Endothelial cell of umbilical vein (primary cell): ENCODE measurements around the gene PRRT1. TPM values are rescaled to one million over a fixed set of nuclear protein-coding genes. Genes with fewer than 3 reads are reported as not detected.
A peak's percentile ranks its signal among the peaks of the same experiment; 100 is the strongest.

Experiments used
- BruUV-seq: library from RNA; stranded (reverse); fragments of 400-500 nt; replicated peaks from 2 replicates; lab custom pipeline; 2021; lab: Mats Ljungman, UMichigan
- CTCF ChIA-PET: fragments of 300-600, 350-600 bp; sonication (Branson Sonifier 250); formaldehyde crosslinking; loops from one replicate; lab custom pipeline; 2021; ENCODE audit warnings: antibody characterized with exemption, inconsistent platforms; lab: Charles Lee
- POLR2A ChIA-PET: fragments of 300-600, 350-600 bp; sonication (Branson Sonifier 250); formaldehyde crosslinking; loops from one replicate; lab custom pipeline; 2021; ENCODE audit warnings: antibody characterized with exemption, inconsistent platforms; lab: Charles Lee
- DNase-seq: peaks from one replicate; pipeline ENCODE4 v3.0.0-alpha.2; 2011; ENCODE audit warnings: low read depth, low spot score
- FAIRE-seq: peaks from 2 replicates; lab custom pipeline; 2011; peaks lifted over from hg19 to GRCh38; lab: Jason Lieb, UNC
- H2AFZ ChIP-seq: 2 replicates; pipeline ENCODE4 v1.6.0; 2012; ENCODE audit warnings: low read depth, low read length, control low read depth, inconsistent platforms
- H3K27ac ChIP-seq: 2 replicates; pipeline ENCODE4 v1.5.1; 2011; ENCODE audit warnings: low read depth, mild to moderate bottlenecking, control low read depth, low read length, moderate library complexity; ENCODE audit not compliant: insufficient read depth
- H3K27me3 ChIP-seq, 2 experiments: 2 replicates each; pipeline versions ENCODE4 v1.6.0 to v1.6.1; 2011; ENCODE audit warnings: low read length in 2 of 2, mixed read lengths in 1 of 2; ENCODE audit not compliant: control insufficient read depth in 2 of 2, insufficient read depth in 2 of 2
- H3K36me3 ChIP-seq, 2 experiments: 2 replicates in 1 of 2; 3 replicates in 1 of 2; pipeline ENCODE4 v1.5.1; 2011; ENCODE audit warnings: low read length in 2 of 2, mild to moderate bottlenecking in 1 of 2, moderate library complexity in 1 of 2; ENCODE audit not compliant: control insufficient read depth in 2 of 2, insufficient read depth in 2 of 2; ENCODE audit errors: extremely low read depth in 1 of 2
- H3K4me1 ChIP-seq: 3 replicates; pipeline ENCODE4 v1.5.1; 2011; ENCODE audit warnings: mild to moderate bottlenecking, low read length; ENCODE audit not compliant: control insufficient read depth, insufficient read depth; ENCODE audit errors: extremely low read depth
- H3K4me2 ChIP-seq: 2 replicates; pipeline ENCODE4 v1.6.1; 2011; ENCODE audit warnings: low read length, control low read depth, mixed read lengths; ENCODE audit not compliant: insufficient read depth
- H3K4me3 ChIP-seq, 3 experiments: fragments of 200-600 bp in 1 of 3; sonication (generic), shearing (Covaris generic) in 1 of 3; replicated peaks in 1 of 3; 2 replicates each; pipeline ENCODE4 v1.5.1; 2011 to 2016; ENCODE audit warnings: control low read depth in 3 of 3, low read length in 3 of 3, mild to moderate bottlenecking in 2 of 3, inconsistent platforms in 1 of 3, low read depth in 1 of 3, moderate library complexity in 1 of 3; ENCODE audit not compliant: insufficient read depth in 1 of 3
- H3K79me2 ChIP-seq: 2 replicates; pipeline ENCODE4 v1.6.0; 2012; ENCODE audit warnings: low read length, inconsistent platforms; ENCODE audit not compliant: control insufficient read depth, insufficient read depth
- H3K9ac ChIP-seq: replicated peaks from 2 replicates; pipeline ENCODE3; 2011; ENCODE audit warnings: low read length, control low read depth; ENCODE audit not compliant: insufficient read depth; ENCODE audit errors: extremely low read depth
- H3K9me1 ChIP-seq: replicated peaks from 3 replicates; pipeline ENCODE4 v1.6.0; 2011; ENCODE audit warnings: mild to moderate bottlenecking, low read length; ENCODE audit not compliant: control insufficient read depth, insufficient read depth; ENCODE audit errors: extremely low read depth
- H3K9me3 ChIP-seq: replicated peaks from 2 replicates; pipeline ENCODE4 v1.5.1; 2012; ENCODE audit warnings: low read length, inconsistent platforms; ENCODE audit not compliant: control insufficient read depth, insufficient read depth
- H4K20me1 ChIP-seq: replicated peaks from 2 replicates; pipeline ENCODE3; 2011; ENCODE audit warnings: mild to moderate bottlenecking, low read length; ENCODE audit not compliant: control insufficient read depth, insufficient read depth; ENCODE audit errors: extremely low read depth
- FOS ChIP-seq: IDR thresholded peaks from 2 replicates; pipeline ENCODE4 v1.6.1; 2011; ENCODE audit warnings: mild to moderate bottlenecking, low read length, moderate library complexity, borderline replicate concordance; ENCODE audit not compliant: insufficient read depth
- JUN ChIP-seq: IDR thresholded peaks from 2 replicates; pipeline ENCODE4 v1.6.1; 2011; ENCODE audit warnings: borderline replicate concordance, low read depth; ENCODE audit not compliant: insufficient read length, insufficient read depth
- POLR2A ChIP-seq: IDR thresholded peaks from 2 replicates; pipeline ENCODE4 v1.6.1; 2012; ENCODE audit warnings: low read depth, mild to moderate bottlenecking, control low read depth, low read length
- POLR2AphosphoS5 ChIP-seq: IDR thresholded peaks from 2 replicates; pipeline ENCODE4 v1.6.1; 2012; ENCODE audit warnings: low read depth, mild to moderate bottlenecking, control low read depth, low read length, moderate library complexity; ENCODE audit not compliant: insufficient read depth
- dilution Hi-C: fragments of 300-500 bp; cut with MboI; formaldehyde crosslinking; loops from one replicate; pipeline ENCODE4 v1.15.0; 2019; ENCODE audit warnings: low sequenced_read_pairs; ENCODE audit not compliant: extremely low pct_ligation_motif_present
- intact Hi-C: fragments of 100-400 bp; cut with micrococcal nuclease; formaldehyde crosslinking; loops from one replicate; pipeline ENCODE4 v1.10.0; 2022
- polyA plus RNA-seq, 4 experiments: library from polyadenylated mRNA; depleted of rRNA in 3 of 4; stranded (reverse) in 3 of 4; unstranded in 1 of 4; fragments of >200 nt; gene quantifications; 2 replicates each; pipeline versions ENCODE4 v1.2.1 to v1.2.3, GENCODE V29; 2011 to 2012; ENCODE audit warnings: missing spikeins in 1 of 4
- total RNA-seq: library from RNA; stranded (reverse); gene quantifications from 2 replicates; pipeline ENCODE4 v1.2.3, GENCODE V29; 2021

Gene PRRT1
- total and polyA plus RNA-seq, 2 donors (not counting 3 experiments of a cell fraction or from before 2014, with no cell fraction given): 0.55 to 1.3 TPM

DNA sequence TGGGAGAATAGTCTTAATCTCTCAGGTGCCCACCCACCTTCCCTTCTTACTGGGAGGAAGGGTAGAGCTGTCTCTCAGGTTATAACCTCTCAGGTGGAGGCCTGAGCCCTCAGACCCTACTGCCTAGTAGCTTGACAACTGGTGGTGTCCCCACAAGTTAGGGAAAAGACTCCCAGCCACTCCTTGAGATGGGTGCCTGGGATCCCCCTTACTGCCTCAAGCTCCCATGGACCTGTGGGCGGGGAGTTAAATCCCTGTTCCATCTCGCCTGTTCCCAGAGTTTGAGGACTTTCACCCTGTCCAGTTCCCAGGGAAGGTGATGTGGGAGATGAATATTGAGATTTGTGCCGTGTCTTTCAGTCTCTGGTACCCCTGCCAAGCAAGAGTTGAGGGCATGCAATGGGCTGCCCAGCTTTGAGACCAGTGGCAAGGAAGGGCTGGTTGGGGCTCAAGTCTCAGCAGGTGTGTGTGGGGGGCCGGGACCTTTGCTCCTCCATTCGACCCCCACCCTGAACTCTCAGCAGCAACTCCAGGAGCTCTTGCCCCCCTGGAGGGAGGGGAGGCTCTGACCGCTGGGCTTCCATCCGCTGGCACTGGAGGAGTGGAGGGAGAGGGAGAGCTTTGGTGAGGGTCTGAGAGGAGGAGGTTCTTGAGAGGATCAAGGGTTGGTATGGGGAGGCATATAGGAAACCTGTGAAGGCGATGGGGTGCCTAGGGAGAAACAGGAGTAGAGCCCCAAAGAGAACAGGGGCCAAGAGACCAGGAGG, 39.4 kb upstream of the PRRT1 start:
- BruUV-seq: no TSS peak
- Histone ChIP-seq H3K4me1 (peaks cover 48% of the 10 kb centered on the region), H3K4me2 (no peak overlapping the region), H3K27ac (no peak overlapping the region), H2AFZ (no peak overlapping the region), H4K20me1 (no peaks in the 10 kb centered on the region), H3K27me3 (no peaks in the 10 kb centered on the region), H3K9me1 (no peaks in the 10 kb centered on the region), H3K9me3 (no peaks in the 10 kb centered on the region), H3K4me3 (no peak overlapping the region), H3K9ac (no peak overlapping the region), H3K36me3 (peaks cover 0 to 14% of the 10 kb centered on the region in 2 experiments), H3K79me2 (peaks cover 23% of the 10 kb centered on the region)
- dilution Hi-C loops (no loop called here), intact Hi-C loops (loop anchor here (1.0 to 10.0 kb wide), 4 partner anchors 13 to 526 kb away; partner anchors contain the start of genes ATF6B, C6orf47, CSNK2B and GPANK1)
- FAIRE-seq (peak; percentile 4), DNase-seq (no peak)
- TF ChIP-seq POLR2AphosphoS5 (no peak), POLR2A (peak; percentile 4), JUN (no peak)
- CTCF ChIA-PET: interaction anchor here (0.6 to 1.8 kb wide), 4 partner anchors 14 to 72 kb away, joined by 3 to 6 read pairs (median 5); partner anchors contain the start of gene ATF6B
- POLR2A ChIA-PET: interaction anchor here (1.0 kb wide), 1 partner anchor 14 kb away, joined by 5 read pairs; no protein-coding TSS in a partner anchor

DNA sequence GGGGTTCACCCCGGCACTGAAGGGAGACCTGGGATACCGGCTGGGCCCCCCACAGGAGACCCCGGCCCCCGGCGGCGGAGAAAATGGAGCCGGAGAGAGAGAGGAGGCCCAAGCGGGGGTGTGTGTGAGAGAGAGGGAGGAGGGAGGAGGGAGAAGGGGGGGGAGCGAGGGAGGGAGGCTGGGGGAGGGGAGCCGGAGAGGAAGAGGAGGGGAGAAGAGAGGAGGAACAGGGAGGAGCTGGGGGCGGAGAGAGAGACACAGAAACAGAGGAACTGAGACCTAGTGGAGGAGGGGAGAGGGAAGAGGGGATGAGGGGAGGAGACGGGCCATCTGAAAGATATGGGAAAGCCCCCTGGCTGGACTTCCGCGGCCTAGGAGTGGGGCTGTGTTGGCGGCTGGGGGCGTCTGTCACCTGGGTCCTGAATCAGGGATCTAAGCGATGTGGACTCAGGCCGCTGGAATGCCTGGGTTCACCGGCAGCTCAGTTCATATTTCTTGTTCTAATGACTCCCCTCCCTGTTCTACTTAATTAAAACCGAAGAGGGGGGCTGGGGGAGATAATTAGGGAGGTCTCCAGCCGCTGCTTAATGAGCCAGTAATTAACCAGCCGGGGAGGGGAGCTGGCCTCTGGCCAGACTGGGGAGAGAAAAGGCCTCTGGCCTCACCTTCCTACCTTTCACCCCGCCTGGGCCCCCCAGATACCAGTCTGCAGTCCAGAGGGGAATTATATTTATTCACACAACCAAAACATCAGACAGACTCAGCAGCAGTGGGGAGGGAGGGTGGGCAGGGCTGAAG, 38.5 kb upstream of the PRRT1 start, which contains the start of gene PBX2:
Gene PBX2, minus strand, starts transcription at position 149 of the 798 bp plus-strand sequence. CDS start 287 bp downstream, outside the sequence.
- FAIRE-seq (peak; percentile 92), DNase-seq (peak; percentile 93)
- no peak for TF ChIP-seq FOS
- TF ChIP-seq POLR2AphosphoS5: peak; percentile 57
- TF ChIP-seq POLR2A: peak; percentile 53
- ChIA-PET POLR2A (interaction anchor here (0.6 to 1.0 kb wide), 2 partner anchors 13 to 511 kb away, joined by 3 to 5 read pairs; no protein-coding TSS in a partner anchor), CTCF (interaction anchor here (0.6 to 1.8 kb wide), 6 partner anchors 13 to 96 kb away, joined by 3 to 6 read pairs (median 4); partner anchors contain the start of genes ATF6B and FKBPL)
- BruUV-seq: TSS peak; percentile 67
- peaks cover 0 to 16% of the 10 kb centered on the region in 2 experiments for H3K36me3 ChIP-seq
- H2AFZ ChIP-seq: no peak within 1 kb of the TSS
- H3K9me1 ChIP-seq: no peaks in the 10 kb centered on the region
- H4K20me1 ChIP-seq: no peaks in the 10 kb centered on the region
- H3K4me3 ChIP-seq: peak within 1 kb of the TSS; percentile 32 to 83 (median 73)
- no peaks in the 10 kb centered on the region for H3K27me3 ChIP-seq
- peak within 1 kb of the TSS; percentile 89 for H3K4me2 ChIP-seq
- peak within 1 kb of the TSS; percentile 80 for H3K9ac ChIP-seq
- no peaks in the 10 kb centered on the region for H3K9me3 ChIP-seq
- intact Hi-C loops: loop anchor here (1.0 to 10.0 kb wide), 4 partner anchors 12 to 525 kb away; partner anchors contain the start of genes ATF6B, C6orf47, CSNK2B and GPANK1
- peaks cover 47% of the 10 kb centered on the region for H3K4me1 ChIP-seq
- peaks cover 23% of the 10 kb centered on the region for H3K79me2 ChIP-seq
- dilution Hi-C loops: no loop called here
- H3K27ac ChIP-seq: peak within 1 kb of the TSS; percentile 83
